CD4-positive, alpha-beta T cell treated with Interleukin-17A for 1 hour (primary cell): ENCODE data around the gene SPATA31A3.
"Not testable (repeated sequence)": the region's sequence is repeated elsewhere in the genome, so short reads cannot be mapped to it uniquely, and the experiment has no call there.

ENCODE experiments used
- DNase-seq: peaks from one replicate; pipeline ENCODE4 v3.0.0-alpha.2; 2020

The SPATA31A3 gene

GRCh38 chr9:66992450-66992849, at the start of gene SPATA31A3:
Gene SPATA31A3, minus strand, starts transcription at chr9:66992550. Its CDS starts 29 bp downstream, at chr9:66992521.
- DNase-seq: not testable (repeated sequence)

- DNase-seq: not testable (repeated sequence)
These were observed 39.8 kb downstream of the SPATA31A3 start for GRCh38 chr9:66952576-66952975.

GRCh38 chr9:66942400-66943155, 49.8 kb downstream of the SPATA31A3 start:
- not testable (repeated sequence) for DNase-seq

- DNase-seq: not testable (repeated sequence)
These were observed 52.2 kb downstream of the SPATA31A3 start for GRCh38 chr9:66939878-66940830.

- not testable (repeated sequence) for DNase-seq
These were observed 54.0 kb downstream of the SPATA31A3 start for GRCh38 chr9:66938322-66938721.

GRCh38 chr9:66937662-66938061, 54.7 kb downstream of the SPATA31A3 start:
- DNase-seq: not testable (repeated sequence)
